GM10248 (cell line): ENCODE data around the gene NACC2.

Source experiments
- CTCF ChIA-PET: fragments of 300-600 bp; sonication (Branson Sonifier 250); formaldehyde crosslinking; extraction: SDS; loops from one replicate; lab custom pipeline; 2021; ENCODE audit warnings: antibody characterized with exemption; lab: Yijun Ruan, JAX
- POLR2A ChIA-PET: fragments of 350-650 bp; sonication (Branson Sonifier 250); formaldehyde crosslinking; extraction: SDS; loops from one replicate; lab custom pipeline; 2020; ENCODE audit warnings: antibody characterized with exemption; lab: Yijun Ruan, JAX
- DNase-seq: peaks from one replicate; pipeline ENCODE4 v3.0.0; 2012; ENCODE audit errors: extremely low spot score
- TF ChIP-seq, protein P1 (sequence below): IDR thresholded peaks from 2 replicates; pipeline ENCODE4 v1.5.1; 2012; ENCODE audit warnings: mild to moderate bottlenecking, low read depth; ENCODE audit errors: extremely low read depth, missing control alignments, control extremely low read depth

Gene NACC2

DNA sequence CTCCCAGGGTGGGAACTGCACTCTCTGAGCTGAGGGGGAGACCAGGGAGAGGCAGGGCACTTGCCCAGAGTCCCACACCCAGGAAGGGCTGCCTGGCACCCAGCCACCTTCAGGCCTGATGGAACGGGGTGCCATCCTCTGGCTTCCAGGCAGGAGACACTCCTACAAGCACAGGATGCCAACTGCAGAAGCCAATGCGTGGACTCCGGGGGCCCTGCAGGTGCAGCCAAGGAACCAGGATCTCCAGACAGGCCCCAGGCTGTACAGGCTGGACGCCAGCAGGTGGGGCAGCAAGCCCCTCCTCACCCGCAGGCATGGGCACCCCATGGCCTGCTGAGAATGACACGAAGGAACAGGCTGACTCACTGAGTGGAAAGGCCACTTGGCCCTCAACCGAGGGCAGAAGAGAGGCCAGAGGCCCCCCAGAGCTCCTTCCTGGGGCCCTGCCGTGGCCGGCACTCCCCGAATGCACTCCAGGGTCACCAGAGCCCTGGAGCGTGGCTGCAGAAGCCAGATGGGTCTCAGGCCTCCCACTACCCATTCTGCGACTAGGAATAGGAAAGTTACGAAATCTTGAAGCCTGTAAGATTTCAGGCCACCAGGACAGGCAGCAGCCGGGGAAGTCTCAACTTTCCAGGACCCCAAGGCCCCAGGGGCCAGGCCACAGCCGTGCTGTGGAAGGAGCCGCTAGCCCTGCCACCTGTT lies 15.7 kb downstream of the NACC2 start:
- ChIA-PET POLR2A (no interaction called here), CTCF (no interaction called here)
- TF ChIP-seq, protein P1, sequence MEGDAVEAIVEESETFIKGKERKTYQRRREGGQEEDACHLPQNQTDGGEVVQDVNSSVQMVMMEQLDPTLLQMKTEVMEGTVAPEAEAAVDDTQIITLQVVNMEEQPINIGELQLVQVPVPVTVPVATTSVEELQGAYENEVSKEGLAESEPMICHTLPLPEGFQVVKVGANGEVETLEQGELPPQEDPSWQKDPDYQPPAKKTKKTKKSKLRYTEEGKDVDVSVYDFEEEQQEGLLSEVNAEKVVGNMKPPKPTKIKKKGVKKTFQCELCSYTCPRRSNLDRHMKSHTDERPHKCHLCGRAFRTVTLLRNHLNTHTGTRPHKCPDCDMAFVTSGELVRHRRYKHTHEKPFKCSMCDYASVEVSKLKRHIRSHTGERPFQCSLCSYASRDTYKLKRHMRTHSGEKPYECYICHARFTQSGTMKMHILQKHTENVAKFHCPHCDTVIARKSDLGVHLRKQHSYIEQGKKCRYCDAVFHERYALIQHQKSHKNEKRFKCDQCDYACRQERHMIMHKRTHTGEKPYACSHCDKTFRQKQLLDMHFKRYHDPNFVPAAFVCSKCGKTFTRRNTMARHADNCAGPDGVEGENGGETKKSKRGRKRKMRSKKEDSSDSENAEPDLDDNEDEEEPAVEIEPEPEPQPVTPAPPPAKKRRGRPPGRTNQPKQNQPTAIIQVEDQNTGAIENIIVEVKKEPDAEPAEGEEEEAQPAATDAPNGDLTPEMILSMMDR = no peak
- no peak for DNase-seq

DNA sequence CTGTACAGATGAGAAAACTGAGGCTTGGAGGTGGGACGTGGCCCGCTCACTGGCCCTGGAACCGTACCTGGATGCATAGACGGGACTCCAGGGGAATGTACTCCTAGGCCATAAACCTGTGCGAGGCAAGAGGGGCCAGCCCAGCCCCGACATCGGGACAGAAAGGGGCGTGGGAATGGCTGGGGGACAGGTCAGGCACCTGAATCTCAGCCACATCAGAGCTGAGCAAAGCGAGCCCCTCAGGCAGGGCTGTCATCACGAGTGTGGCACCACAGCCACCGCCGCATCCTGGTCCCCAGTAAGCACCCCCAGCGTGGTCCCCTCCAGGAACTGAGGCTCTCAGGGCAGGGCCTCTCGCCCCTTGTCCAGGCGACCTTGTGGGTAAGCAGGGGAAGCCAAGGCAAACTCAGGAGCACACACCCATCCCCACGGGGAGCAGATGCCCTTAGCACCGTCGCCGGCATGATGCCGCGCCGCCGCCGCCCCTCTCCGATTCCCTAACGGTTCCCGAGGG lies 16.5 kb downstream of the NACC2 start:
- TF ChIP-seq, protein P1 = no peak
- ChIA-PET CTCF (no interaction called here), POLR2A (no interaction called here)
- no peak for DNase-seq

DNA sequence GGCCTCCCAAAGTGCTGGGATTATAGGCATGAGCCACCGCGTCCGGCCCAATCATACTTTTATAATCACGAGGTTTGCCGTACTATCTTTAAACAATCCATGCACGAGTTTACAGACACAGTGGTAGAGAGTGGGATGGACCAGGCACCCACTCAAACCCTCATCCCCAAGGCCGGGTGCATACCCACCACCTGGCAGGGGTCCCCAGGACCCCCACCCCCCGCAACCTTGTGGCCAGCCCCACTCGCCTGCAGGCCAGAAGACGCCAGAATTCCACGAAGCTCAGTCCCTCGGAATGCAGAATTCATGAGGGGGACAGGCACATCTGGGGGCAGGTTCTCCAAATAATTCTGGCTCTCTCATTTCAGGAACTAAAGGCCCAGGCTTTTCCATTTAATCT lies 17.1 kb downstream of the NACC2 start:
- TF ChIP-seq, protein P1 = no peak
- no peak for DNase-seq
- ChIA-PET POLR2A (no interaction called here), CTCF (no interaction called here)

DNA sequence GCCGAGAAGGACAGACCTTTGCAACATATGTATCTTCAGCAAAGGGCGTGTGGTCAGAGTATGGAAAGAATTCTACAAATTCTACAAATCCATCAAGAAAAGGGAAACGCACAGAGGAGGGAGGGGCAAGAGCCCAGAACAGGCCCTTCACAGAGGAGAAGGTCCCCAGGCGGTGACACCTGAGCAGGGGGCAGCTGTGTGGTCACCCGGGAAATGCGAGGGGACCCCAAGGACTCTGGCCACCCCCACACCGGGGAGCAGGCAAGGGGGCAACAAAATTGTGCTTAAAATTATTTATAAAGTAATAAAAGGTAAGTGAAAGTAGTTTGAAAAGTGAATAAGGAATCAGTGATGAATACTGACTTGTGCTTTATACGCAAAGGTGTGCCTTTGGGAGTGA lies 17.6 kb downstream of the NACC2 start:
- TF ChIP-seq, protein P1 = no peak
- POLR2A ChIA-PET = no interaction called here
- CTCF ChIA-PET = no interaction called here
- no peak for DNase-seq

DNA sequence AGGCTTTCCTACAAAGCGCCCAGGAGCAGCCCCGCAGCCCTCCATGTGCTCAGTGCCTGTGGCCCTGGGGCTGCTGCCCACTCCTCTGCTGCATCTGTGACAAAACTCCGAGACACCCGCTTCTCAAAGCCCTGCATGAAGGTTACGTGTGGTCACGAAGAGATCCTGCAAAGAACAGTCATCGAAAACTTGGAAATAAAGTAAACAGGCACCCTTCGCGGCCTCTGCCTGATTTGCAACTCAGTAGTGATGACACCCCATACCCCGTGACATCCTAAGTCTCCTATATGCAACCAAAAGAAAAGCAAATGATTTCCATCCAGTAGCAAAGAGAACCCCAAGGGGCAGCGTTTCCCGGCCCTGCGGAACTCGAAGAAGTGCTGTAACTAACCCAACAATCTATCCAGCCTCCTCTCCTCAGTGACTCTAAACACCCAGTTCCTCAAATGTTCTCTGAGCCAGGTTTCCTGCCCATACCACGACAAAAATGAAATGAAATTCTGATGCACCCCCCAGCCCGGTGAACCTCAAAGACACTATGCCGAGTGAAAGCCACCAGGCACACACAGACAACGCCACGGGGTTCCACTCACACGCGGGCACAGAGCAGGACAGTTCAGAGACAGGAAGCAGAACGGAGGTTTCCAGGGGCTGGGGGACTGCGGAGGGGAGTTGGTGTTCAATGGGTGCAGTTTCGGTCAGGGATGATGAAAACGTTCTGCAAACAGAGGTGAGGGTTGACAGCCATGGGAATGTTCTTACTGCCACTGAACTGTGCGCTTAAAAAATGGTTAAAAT lies 19.0 kb downstream of the NACC2 start:
- ChIA-PET CTCF (no interaction called here), POLR2A (no interaction called here)
- no peak for DNase-seq
- TF ChIP-seq, protein P1 = no peak

DNA sequence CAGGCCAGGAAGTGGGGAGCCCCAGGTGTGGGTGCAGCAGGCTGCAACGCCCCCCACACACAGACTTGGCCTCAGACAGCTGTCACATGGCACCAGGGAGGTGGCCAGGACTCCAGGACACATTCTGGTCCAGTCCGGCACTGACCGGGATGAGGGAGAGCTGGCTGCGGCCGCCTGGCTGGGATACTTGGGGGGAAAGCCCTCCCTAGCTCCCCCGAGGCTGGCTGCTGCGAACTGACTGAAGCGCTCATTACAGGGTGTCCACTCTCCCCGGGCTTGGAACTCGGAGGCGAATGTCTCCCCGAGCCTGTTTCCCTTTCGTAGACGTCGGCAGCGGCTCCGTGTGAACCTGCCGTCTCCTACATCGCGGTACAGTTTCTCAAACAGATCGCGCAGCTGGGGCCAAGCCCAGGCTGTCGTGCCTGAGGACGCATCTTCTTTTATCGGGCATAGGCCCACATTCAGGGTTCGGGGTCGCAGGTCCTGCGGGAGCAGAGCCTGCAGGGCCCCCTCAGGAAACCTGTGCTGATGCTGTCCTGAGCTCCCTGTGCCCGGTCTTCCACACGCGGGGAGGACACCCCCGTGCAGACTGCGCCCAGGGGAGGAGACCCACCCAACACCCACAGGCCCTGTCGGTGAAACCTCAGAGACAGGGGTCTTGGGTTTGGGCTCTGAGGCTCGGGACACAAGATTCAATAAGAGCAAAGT lies 19.8 kb downstream of the NACC2 start:
- ChIA-PET POLR2A (no interaction called here), CTCF (no interaction called here)
- TF ChIP-seq, protein P1 = no peak
- DNase-seq = no peak
